Sigmoid colon (tissue), 7 donors: ENCODE data around the gene PRXL2A. TPM values are rescaled to one million over a fixed set of nuclear protein-coding genes. Genes with fewer than 3 reads are reported as not detected.

Source experiments
- DNase-seq: peaks from one replicate; pipeline ENCODE4 v3.0.0-alpha.2; 2019
- H3K27ac ChIP-seq, 4 donors: fragments of 200-600 bp; sonication (generic); one replicate each; pipeline ENCODE4 v1.5.1; 2016 to 2019; ENCODE audit warnings: mild to moderate bottlenecking in 1 of 4
- H3K27me3 ChIP-seq, 3 donors: fragments of 200-600 bp; sonication (generic); one replicate each; pipeline ENCODE4 v1.5.1; 2019; ENCODE audit warnings: mild to moderate bottlenecking in 1 of 3
- H3K36me3 ChIP-seq, 4 donors: fragments of 200-600 bp; sonication (generic); one replicate each; pipeline ENCODE4 v1.5.1; 2016 to 2019
- H3K4me1 ChIP-seq, 4 donors: fragments of 200-600 bp; sonication (generic); one replicate each; pipeline ENCODE4 v1.5.1; 2017 to 2019
- H3K4me3 ChIP-seq, 4 donors: fragments of 200-600 bp; sonication (generic); one replicate each; pipeline ENCODE4 v1.5.1; 2017 to 2019; ENCODE audit warnings: mild to moderate bottlenecking in 2 of 4, moderate library complexity in 1 of 4
- H3K9me3 ChIP-seq, 4 donors: fragments of 200-600 bp in 3 of 4; sonication (generic) in 3 of 4; one replicate each; pipeline versions ENCODE4 v1.5.1 to v1.6.1; 2013 to 2019
- EP300 ChIP-seq, 4 donors: sonication (generic); formaldehyde crosslinking; IDR thresholded peaks; one replicate each; pipeline ENCODE4 v1.6.1; 2017; ENCODE audit warnings: antibody characterized with exemption in 4 of 4
- POLR2A ChIP-seq, 2 donors: fragments of 450-650 bp; IDR thresholded peaks; one replicate each; pipeline ENCODE4 v1.6.1; 2016; ENCODE audit warnings: antibody characterized with exemption in 2 of 2, mild to moderate bottlenecking in 2 of 2, moderate library complexity in 2 of 2
- POLR2AphosphoS5 ChIP-seq, 4 donors: sonication (generic); formaldehyde crosslinking; IDR thresholded peaks; one replicate each; pipeline ENCODE4 v1.6.1; 2017; ENCODE audit warnings: antibody characterized with exemption in 4 of 4
- WGBS, 2 donors: extraction: QIAGEN DNeasy Blood & Tissue Kit; methylation state at CpG; one replicate each; pipeline ENCODE4 v1.1.7; 2013; 5-methylcytosine and 5-hydroxymethylcytosine counted together
- intact Hi-C: fragments of 100-400 bp; cut with DNase I; formaldehyde crosslinking; loops from one replicate; pipeline ENCODE4 v1.15.1; 2023
- polyA plus RNA-seq, 3 donors: library from polyadenylated mRNA; stranded (reverse); fragments of 200-250 nt; gene quantifications; one replicate each; pipeline ENCODE4 v1.2.3, GENCODE V29; 2013
- total RNA-seq, 4 donors: library from RNA; depleted of rRNA; stranded (reverse); fragments of >200 nt; gene quantifications; one replicate each; pipeline ENCODE4 v1.1.0, GENCODE V29; 2016
- TF ChIP-seq, protein P1 (sequence below), 4 experiments: fragments of 450-650 bp in 3 of 4; fragments of 200-600 bp in 1 of 4; IDR thresholded peaks; one replicate each; pipeline ENCODE4 v1.5.1; 2016 to 2019; ENCODE audit warnings: antibody characterized with exemption in 4 of 4, mild to moderate bottlenecking in 3 of 4, moderate library complexity in 2 of 4
- donor health status: healthy with polysubstance abuse.
- donor health status: Bipolar disorder and iron deficiency.
- donor health status: healthy.

The PRXL2A gene
- total and polyA plus RNA-seq, 7 donors, result 33.3 to 63.5 (median 48.7) TPM

GRCh38 chr10:80372675-80373074, 35.7 kb upstream of the PRXL2A start:
- 89 to 90% methylated on average over 5 of the region's 5 CpGs for WGBS, 2 donors
- intact Hi-C loops, result no loop called here
- no peaks in the 10 kb centered on the region for H3K36me3 ChIP-seq
- no peaks in the 10 kb centered on the region for H3K4me1 ChIP-seq
- no peak for TF ChIP-seq POLR2AphosphoS5 (IDR thresholded peaks at IDR 0.05)
- no peak for TF ChIP-seq EP300 (IDR thresholded peaks at IDR 0.05)
- TF ChIP-seq, protein P1, sequence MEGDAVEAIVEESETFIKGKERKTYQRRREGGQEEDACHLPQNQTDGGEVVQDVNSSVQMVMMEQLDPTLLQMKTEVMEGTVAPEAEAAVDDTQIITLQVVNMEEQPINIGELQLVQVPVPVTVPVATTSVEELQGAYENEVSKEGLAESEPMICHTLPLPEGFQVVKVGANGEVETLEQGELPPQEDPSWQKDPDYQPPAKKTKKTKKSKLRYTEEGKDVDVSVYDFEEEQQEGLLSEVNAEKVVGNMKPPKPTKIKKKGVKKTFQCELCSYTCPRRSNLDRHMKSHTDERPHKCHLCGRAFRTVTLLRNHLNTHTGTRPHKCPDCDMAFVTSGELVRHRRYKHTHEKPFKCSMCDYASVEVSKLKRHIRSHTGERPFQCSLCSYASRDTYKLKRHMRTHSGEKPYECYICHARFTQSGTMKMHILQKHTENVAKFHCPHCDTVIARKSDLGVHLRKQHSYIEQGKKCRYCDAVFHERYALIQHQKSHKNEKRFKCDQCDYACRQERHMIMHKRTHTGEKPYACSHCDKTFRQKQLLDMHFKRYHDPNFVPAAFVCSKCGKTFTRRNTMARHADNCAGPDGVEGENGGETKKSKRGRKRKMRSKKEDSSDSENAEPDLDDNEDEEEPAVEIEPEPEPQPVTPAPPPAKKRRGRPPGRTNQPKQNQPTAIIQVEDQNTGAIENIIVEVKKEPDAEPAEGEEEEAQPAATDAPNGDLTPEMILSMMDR (IDR thresholded peaks at IDR 0.05), result no peak
- TF ChIP-seq POLR2A (IDR thresholded peaks at IDR 0.05), result no peak
- peaks cover 0 to 4% (median 1%) of the 10 kb centered on the region in 4 donors for H3K9me3 ChIP-seq
- DNase-seq, result no peak
- no peaks in the 10 kb centered on the region for H3K27me3 ChIP-seq
- no peak overlapping the region for H3K4me3 ChIP-seq
- no peak overlapping the region for H3K27ac ChIP-seq

- Histone ChIP-seq H3K27ac (no peak overlapping the region), H3K36me3 (no peaks in the 10 kb centered on the region), H3K4me3 (no peak overlapping the region), H3K27me3 (no peaks in the 10 kb centered on the region), H3K9me3 (no peaks in the 10 kb centered on the region), H3K4me1 (no peaks in the 10 kb centered on the region)
- WGBS, 2 donors, result 43 to 55% methylated on average over 2 of the region's 2 CpGs
- intact Hi-C loops, result no loop called here
- DNase-seq, result no peak
- TF ChIP-seq POLR2AphosphoS5 (IDR thresholded peaks at IDR 0.05), result no peak
- no peak for TF ChIP-seq EP300 (IDR thresholded peaks at IDR 0.05)
- TF ChIP-seq POLR2A (IDR thresholded peaks at IDR 0.05), result no peak
- TF ChIP-seq, protein P1 (IDR thresholded peaks at IDR 0.05), result no peak
Observed at GRCh38 chr10:80373502-80373901, 34.8 kb upstream of the PRXL2A start.

DNA sequence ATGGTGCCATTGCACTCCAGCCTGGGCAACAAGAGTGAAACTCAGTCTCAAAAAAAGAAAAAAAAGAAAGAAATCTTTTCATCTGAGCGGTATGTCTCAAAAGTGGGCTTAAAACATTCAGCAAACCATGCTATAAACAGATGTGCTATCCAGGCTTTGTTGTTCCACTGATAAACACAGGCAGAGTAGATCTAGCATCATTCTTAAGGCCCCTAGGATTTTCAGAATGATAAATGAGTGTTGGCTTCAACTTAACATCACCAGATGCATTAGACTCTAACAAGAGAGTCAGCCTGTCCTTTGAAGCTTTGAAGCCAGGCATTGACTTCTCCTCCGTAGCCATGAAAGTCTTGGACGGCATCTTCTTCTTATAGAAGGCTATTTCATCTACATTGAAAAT, 28.6 kb upstream of the PRXL2A start:
- no peak overlapping the region for H3K27ac ChIP-seq
- no peaks in the 10 kb centered on the region for H3K36me3 ChIP-seq
- no peak for DNase-seq
- intact Hi-C loops, result loop anchor here (5.0 kb wide), 1 partner anchor 73 kb away; the partner anchor contains the start of gene TSPAN14
- TF ChIP-seq EP300 (IDR thresholded peaks at IDR 0.05) (no peak), POLR2AphosphoS5 (IDR thresholded peaks at IDR 0.05) (no peak), POLR2A (IDR thresholded peaks at IDR 0.05) (no peak)
- TF ChIP-seq, protein P1 (IDR thresholded peaks at IDR 0.05), result no peak
- 26 to 49% methylated on average over 3 of the region's 3 CpGs for WGBS, 2 donors
- no peak overlapping the region for H3K4me3 ChIP-seq
- H3K27me3 ChIP-seq, result no peaks in the 10 kb centered on the region
- H3K9me3 ChIP-seq, result no peaks in the 10 kb centered on the region
- no peaks in the 10 kb centered on the region for H3K4me1 ChIP-seq

DNA sequence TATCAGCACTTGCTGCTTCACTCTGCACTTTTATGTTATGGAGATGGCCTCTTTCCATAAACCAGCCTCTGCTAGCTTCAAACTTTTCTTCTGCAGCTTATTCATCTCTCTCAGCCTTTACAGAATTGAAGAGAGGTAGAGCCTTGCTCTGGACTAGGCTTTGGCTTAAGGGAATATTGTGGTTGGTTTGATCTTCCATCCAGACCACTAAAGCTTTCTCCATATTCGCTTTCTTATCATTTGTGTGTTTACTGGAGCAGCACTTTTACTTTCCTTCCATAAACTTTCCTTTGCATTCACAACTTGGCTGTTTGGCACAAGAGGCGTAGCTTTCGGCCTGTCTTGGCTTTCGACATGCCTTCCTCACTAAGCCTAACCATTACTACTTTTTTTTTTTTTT, 28.2 kb upstream of the PRXL2A start:
- Histone ChIP-seq H3K27me3 (no peaks in the 10 kb centered on the region), H3K27ac (no peak overlapping the region), H3K4me1 (no peaks in the 10 kb centered on the region), H3K36me3 (no peaks in the 10 kb centered on the region), H3K9me3 (no peaks in the 10 kb centered on the region), H3K4me3 (no peak overlapping the region)
- 78 to 80% methylated on average over 4 of the region's 4 CpGs for WGBS, 2 donors
- TF ChIP-seq POLR2AphosphoS5 (IDR thresholded peaks at IDR 0.05) (no peak), POLR2A (IDR thresholded peaks at IDR 0.05) (no peak), EP300 (IDR thresholded peaks at IDR 0.05) (no peak)
- TF ChIP-seq, protein P1 (IDR thresholded peaks at IDR 0.05), result no peak
- intact Hi-C loops, result loop anchor here (5.0 kb wide), 1 partner anchor 72 kb away; the partner anchor contains the start of gene TSPAN14
- no peak for DNase-seq

DNA sequence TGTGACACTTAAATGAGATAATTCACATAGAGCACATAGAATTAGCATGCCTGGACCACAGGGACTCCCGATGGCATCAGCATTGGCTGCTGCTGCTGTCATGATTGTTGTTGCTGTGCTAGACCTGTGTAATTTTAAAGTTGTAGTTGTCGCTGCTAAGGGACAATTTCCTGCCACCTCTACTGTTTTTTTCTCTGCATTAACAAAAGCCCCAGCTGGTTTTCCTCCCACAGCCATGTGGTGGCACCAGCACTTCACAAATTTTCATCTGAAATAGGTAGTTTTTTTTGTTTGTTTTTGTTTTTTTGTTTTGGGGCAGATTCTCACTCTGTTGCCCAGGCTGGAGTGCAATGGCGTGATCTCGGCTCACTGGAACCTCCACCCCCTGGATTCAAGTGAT, 25.4 kb upstream of the PRXL2A start:
- WGBS, 2 donors, result 4 to 7% methylated on average over 4 of the region's 4 CpGs
- Histone ChIP-seq H3K27ac (no peak overlapping the region), H3K9me3 (no peaks in the 10 kb centered on the region), H3K4me3 (no peak overlapping the region), H3K4me1 (no peaks in the 10 kb centered on the region), H3K36me3 (no peaks in the 10 kb centered on the region), H3K27me3 (no peaks in the 10 kb centered on the region)
- no peak for TF ChIP-seq POLR2A (IDR thresholded peaks at IDR 0.05)
- TF ChIP-seq, protein P1 (IDR thresholded peaks at IDR 0.05), result peak; percentile 39 to 49 (median 46)
- no peak for DNase-seq
- intact Hi-C loops, result loop anchor here (2.0 to 5.0 kb wide), 2 partner anchors 69 to 122 kb away; partner anchors contain the start of gene TSPAN14
